Fibroblast of mammary gland (primary cell): Measurements from ENCODE around the gene SLIRP.
"Not testable (repeated sequence)": the region's sequence is repeated elsewhere in the genome, so short reads cannot be mapped to it uniquely, and the experiment has no call there.

ENCODE experiments used
- DNase-seq: peaks from one replicate; pipeline ENCODE4 v3.0.0-alpha.2; 2010; ENCODE audit warnings: low read depth
- H3K4me3 ChIP-seq: 2 replicates; pipeline ENCODE4 v1.5.1; 2011; ENCODE audit warnings: low read depth, mild to moderate bottlenecking, low read length, moderate library complexity; ENCODE audit not compliant: control insufficient read depth
- CTCF ChIP-seq: conservative IDR thresholded peaks from 2 replicates; pipeline ENCODE4 v1.5.1; 2011; ENCODE audit warnings: low read depth, low read length, inconsistent platforms; ENCODE audit not compliant: control insufficient read depth, insufficient read depth

Gene SLIRP

GRCh38 chr14:77707724-77708408, at the start of gene SLIRP, which contains the start of gene ALKBH1:
Gene SLIRP, plus strand, starts transcription at chr14:77708103. Its CDS starts 9 bp downstream, at chr14:77708112.
Gene ALKBH1, minus strand, starts transcription at chr14:77708023. Its CDS starts 19 bp downstream, at chr14:77708004.
- no peak for TF ChIP-seq CTCF
- peak within 1 kb of the TSS; percentile 84 for H3K4me3 ChIP-seq
- peak; percentile 75 for DNase-seq

- H3K4me3 ChIP-seq, result no peak overlapping the region
- TF ChIP-seq CTCF, result no peak
- no peak for DNase-seq
These were observed 48.1 kb upstream of the SLIRP start for GRCh38 chr14:77659831-77660230.

GRCh38 chr14:77660754-77661153, 47.1 kb upstream of the SLIRP start:
- no peak for DNase-seq
- no peak overlapping the region for H3K4me3 ChIP-seq
- no peak for TF ChIP-seq CTCF

GRCh38 chr14:77661562-77661961, 46.3 kb upstream of the SLIRP start:
- not testable (repeated sequence) for DNase-seq, H3K4me3 ChIP-seq

GRCh38 chr14:77663293-77663692, 44.6 kb upstream of the SLIRP start:
- no peak overlapping the region for H3K4me3 ChIP-seq
- peak; percentile 36 for DNase-seq
- no peak for TF ChIP-seq CTCF

GRCh38 chr14:77667331-77667730, 40.6 kb upstream of the SLIRP start:
- no peak for TF ChIP-seq CTCF
- DNase-seq, result no peak
- no peak overlapping the region for H3K4me3 ChIP-seq

GRCh38 chr14:77673193-77673592, 34.7 kb upstream of the SLIRP start:
- no peak overlapping the region for H3K4me3 ChIP-seq
- no peak for TF ChIP-seq CTCF
- DNase-seq, result no peak
